A673 (cell line): ENCODE data around the gene WNK2. TPM values are rescaled to one million over a fixed set of nuclear protein-coding genes. Genes with fewer than 3 reads are reported as not detected.

ENCODE experiments used
- BruUV-seq: library from RNA; stranded (reverse); fragments of 400-500 nt; replicated peaks from 2 replicates; lab custom pipeline; 2021; lab: Mats Ljungman, UMichigan
- CTCF ChIA-PET: fragments of 300-600 bp; sonication (Branson Sonifier 250); formaldehyde crosslinking; loops from one replicate; lab custom pipeline; 2022; ENCODE audit warnings: antibody characterized with exemption; lab: Charles Lee
- POLR2A ChIA-PET: fragments of 300-600 bp; sonication (Branson Sonifier 250); formaldehyde crosslinking; loops from one replicate; lab custom pipeline; 2022; ENCODE audit warnings: antibody characterized with exemption; ENCODE audit not compliant: low non-redundant PET; lab: Charles Lee
- DNase-seq: peaks from one replicate; pipeline ENCODE4 v3.0.0-alpha.2; 2015; ENCODE audit warnings: low spot score
- H3K27ac ChIP-seq: fragments of 200-600 bp; sonication (generic); 2 replicates; pipeline ENCODE4 v1.5.1; 2016; ENCODE audit warnings: mixed run types, low read depth, mild to moderate bottlenecking, mixed read lengths, antibody characterized with exemption, low read length; ENCODE audit not compliant: poor library complexity, severe bottlenecking
- H3K27me3 ChIP-seq: fragments of 200-600 bp; sonication (generic); replicated peaks from 2 replicates; pipeline ENCODE4 v1.6.1; 2017; ENCODE audit warnings: mixed run types, low read depth, mild to moderate bottlenecking, mixed read lengths, antibody characterized with exemption, low read length; ENCODE audit not compliant: insufficient read depth, poor library complexity
- H3K36me3 ChIP-seq: fragments of 200-600 bp; sonication (generic); 2 replicates; pipeline ENCODE4 v1.6.1; 2016; ENCODE audit warnings: mixed run types, mild to moderate bottlenecking, mixed read lengths, antibody characterized with exemption, low read length; ENCODE audit not compliant: insufficient read depth, poor library complexity, severe bottlenecking
- H3K4me1 ChIP-seq: fragments of 200-600 bp; sonication (generic); 2 replicates; pipeline ENCODE4 v1.6.1; 2017; ENCODE audit warnings: mixed run types, mild to moderate bottlenecking, mixed read lengths, antibody characterized with exemption, low read length; ENCODE audit not compliant: insufficient read depth, poor library complexity, severe bottlenecking
- H3K4me3 ChIP-seq: fragments of 200-600 bp; sonication (generic); 2 replicates; pipeline ENCODE4 v1.5.1; 2016; ENCODE audit warnings: low read depth, mixed run types, mild to moderate bottlenecking, mixed read lengths, low read length; ENCODE audit not compliant: poor library complexity, severe bottlenecking
- H3K9me3 ChIP-seq: fragments of 200-600 bp; sonication (generic); 2 replicates; pipeline ENCODE4 v1.6.1; 2016; ENCODE audit warnings: mixed run types, low read depth, mild to moderate bottlenecking, mixed read lengths, antibody characterized with exemption, low read length; ENCODE audit not compliant: poor library complexity, severe bottlenecking
- CTCF ChIP-seq: fragments of 300-800, 200-600 bp; sonication (generic); conservative IDR thresholded peaks from 2 replicates; pipeline ENCODE4 v1.5.1; 2017; ENCODE audit warnings: low read depth, mild to moderate bottlenecking, antibody characterized with exemption, low read length, moderate library complexity, mixed read lengths
- EZH2 ChIP-seq: fragments of 200-600 bp; sonication (generic); IDR thresholded peaks from 2 replicates; pipeline ENCODE4 v1.6.1; 2017; ENCODE audit warnings: borderline replicate concordance, low read depth, mild to moderate bottlenecking, mixed read lengths, antibody characterized with exemption, low read length; ENCODE audit not compliant: poor library complexity, severe bottlenecking
- intact Hi-C: fragments of 100-400 bp; cut with micrococcal nuclease; formaldehyde crosslinking; loops from one replicate; pipeline ENCODE4 v1.10.0; 2022; ENCODE audit not compliant: unreplicated experiment
- total RNA-seq: library from RNA; stranded (reverse); gene quantifications from 2 replicates; pipeline ENCODE4 v1.2.3, GENCODE V29; 2021

The WNK2 gene
- total RNA-seq, 1 experiment from 2014 or later: 9.6 TPM

GRCh38 chr9:93159601-93160471 lies 24.1 kb upstream of the WNK2 start:
- no TSS peak for BruUV-seq
- Histone ChIP-seq H3K9me3 (no peaks in the 10 kb centered on the region), H3K27me3 (no peaks in the 10 kb centered on the region), H3K27ac (no peak overlapping the region), H3K36me3 (no peaks in the 10 kb centered on the region), H3K4me1 (no peaks in the 10 kb centered on the region), H3K4me3 (no peak overlapping the region)
- TF ChIP-seq CTCF (peak; percentile 98), EZH2 (no peak)
- intact Hi-C loops: loop anchor here (1.0 to 10.0 kb wide), 3 partner anchors 144 to 805 kb away; no protein-coding TSS in a partner anchor
- peak; percentile 69 for DNase-seq
- ChIA-PET POLR2A (no interaction called here), CTCF (interaction anchor here (1.0 kb wide), 1 partner anchor 407 kb away, joined by 3 read pairs; no protein-coding TSS in a partner anchor)

- no peaks in the 10 kb centered on the region for H3K9me3 ChIP-seq
- POLR2A ChIA-PET: no interaction called here
- no peak overlapping the region for H3K4me3 ChIP-seq
- TF ChIP-seq CTCF (no peak), EZH2 (no peak)
- no peaks in the 10 kb centered on the region for H3K4me1 ChIP-seq
- no peak overlapping the region for H3K27ac ChIP-seq
- H3K27me3 ChIP-seq: no peaks in the 10 kb centered on the region
- no TSS peak for BruUV-seq
- no peaks in the 10 kb centered on the region for H3K36me3 ChIP-seq
- CTCF ChIA-PET: interaction anchor here (0.6 to 1.0 kb wide), 2 partner anchors 141 to 143 kb away, joined by 3 read pairs; no protein-coding TSS in a partner anchor
- intact Hi-C loops: no loop called here
- no peak for DNase-seq
These were observed 22.0 kb upstream of the WNK2 start for GRCh38 chr9:93161786-93162562.

- Histone ChIP-seq H3K9me3 (no peaks in the 10 kb centered on the region), H3K4me3 (no peak overlapping the region), H3K4me1 (no peaks in the 10 kb centered on the region), H3K27ac (no peak overlapping the region), H3K36me3 (no peaks in the 10 kb centered on the region), H3K27me3 (no peaks in the 10 kb centered on the region)
- no peak for TF ChIP-seq EZH2
- no peak for TF ChIP-seq CTCF
- intact Hi-C loops: no loop called here
- POLR2A ChIA-PET: no interaction called here
- BruUV-seq: no TSS peak
- CTCF ChIA-PET: no interaction called here
- no peak for DNase-seq
These were observed 19.9 kb upstream of the WNK2 start for GRCh38 chr9:93164085-93164484.
